Smooth muscle cell (in vitro differentiated cells): ENCODE data around the gene TCP11. TPM values are rescaled to one million over a fixed set of nuclear protein-coding genes. Genes with fewer than 3 reads are reported as not detected.

ENCODE experiments used
- DNase-seq: peaks from one replicate; lab custom pipeline; 2025; ENCODE audit not compliant: unreplicated experiment; lab: John Stamatoyannopoulos, UW
- H2AFZ ChIP-seq: fragments of 200-600 bp; sonication (generic); 2 replicates; pipeline ENCODE4 v1.6.0; 2016; ENCODE audit warnings: antibody characterized with exemption, low read depth, mild to moderate bottlenecking
- H3F3A ChIP-seq: fragments of 200-600 bp; sonication (generic); 2 replicates; pipeline ENCODE4 v1.6.0; 2017; ENCODE audit warnings: antibody characterized with exemption, low read depth
- H3K27ac ChIP-seq: fragments of 200-600 bp; sonication (generic); 2 replicates; pipeline ENCODE4 v1.5.1; 2016; ENCODE audit warnings: low read depth, mild to moderate bottlenecking
- H3K27me3 ChIP-seq: fragments of 200-600 bp; sonication (generic); 2 replicates; pipeline ENCODE4 v1.6.1; 2016; ENCODE audit warnings: low read depth, mild to moderate bottlenecking
- H3K36me3 ChIP-seq: fragments of 200-600 bp; sonication (generic); 2 replicates; pipeline ENCODE4 v1.5.1; 2016; ENCODE audit warnings: low read depth
- H3K4me1 ChIP-seq: fragments of 200-600 bp; sonication (generic); 2 replicates; pipeline ENCODE4 v1.5.1; 2016; ENCODE audit warnings: low read depth
- H3K4me2 ChIP-seq: fragments of 200-600 bp; sonication (generic); 2 replicates; pipeline ENCODE4 v1.6.0; 2016; ENCODE audit warnings: mild to moderate bottlenecking
- H3K4me3 ChIP-seq: fragments of 200-600 bp; sonication (generic); 2 replicates; pipeline ENCODE4 v1.5.1; 2016; ENCODE audit warnings: mild to moderate bottlenecking
- H3K79me2 ChIP-seq: fragments of 200-600 bp; sonication (generic); 2 replicates; pipeline ENCODE4 v1.6.0; 2016; ENCODE audit warnings: low read depth, mild to moderate bottlenecking
- H3K9ac ChIP-seq: fragments of 200-600 bp; sonication (generic); 2 replicates; pipeline ENCODE4 v1.6.0; 2016; ENCODE audit warnings: low read depth
- H3K9me3 ChIP-seq: fragments of 200-600 bp; sonication (generic); replicated peaks from 2 replicates; pipeline ENCODE4 v1.5.1; 2016; ENCODE audit warnings: low read depth
- H4K20me1 ChIP-seq: fragments of 200-600 bp; sonication (generic); 2 replicates; pipeline ENCODE4 v1.6.0; 2016; ENCODE audit warnings: low read depth
- CTCF ChIP-seq: fragments of 200-600 bp; sonication (generic); IDR thresholded peaks from 2 replicates; pipeline ENCODE4 v1.5.1; 2017; ENCODE audit warnings: borderline replicate concordance, mild to moderate bottlenecking, antibody characterized with exemption; ENCODE audit not compliant: insufficient read depth, poor library complexity, severe bottlenecking
- WGBS: methylation state at CpG from one replicate; pipeline ENCODE4 v1.1.7; 2016; ENCODE audit warnings: low lambda C conversion rate; 5-methylcytosine and 5-hydroxymethylcytosine counted together
- polyA plus RNA-seq: library from polyadenylated mRNA; unstranded; fragments of >200 nt; fragmentation: Nextera tagmentation; extraction: Ambion mirVana; gene quantifications from 2 replicates; pipeline ENCODE4 v1.2.1, GENCODE V29; 2016
- total RNA-seq: library from RNA; depleted of rRNA; stranded (reverse); fragments of >200 nt; gene quantifications from 2 replicates; pipeline ENCODE4 v1.2.3, GENCODE V29; 2014

TCP11 gene
- total and polyA plus RNA-seq, 2 experiments from 2014 or later = 0.64 TPM; not detected in 1

DNA sequence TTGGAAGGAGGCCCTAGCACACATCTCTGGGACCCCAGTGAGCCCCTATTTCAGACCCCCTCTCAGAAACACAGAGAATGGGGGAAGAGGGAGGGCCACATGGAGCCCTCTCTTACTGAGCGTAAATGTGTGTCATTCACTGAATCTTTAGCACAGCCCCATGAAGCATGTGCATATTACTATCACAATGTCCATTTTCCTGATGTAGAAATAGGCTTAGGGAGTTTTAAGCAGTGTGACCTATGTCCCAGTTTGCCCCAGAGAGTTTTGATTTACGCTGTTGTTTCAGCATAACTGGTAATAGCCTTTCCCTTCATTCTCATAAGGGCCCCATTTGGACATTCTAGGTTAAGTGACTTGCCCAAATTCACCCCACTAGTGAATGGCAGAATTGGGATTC, 25.0 kb upstream of the TCP11 start:
- Histone ChIP-seq H3K4me2 (no peak overlapping the region), H2AFZ (no peak overlapping the region), H3F3A (no peaks in the 10 kb centered on the region), H3K9ac (no peak overlapping the region), H3K79me2 (no peaks in the 10 kb centered on the region), H3K9me3 (no peaks in the 10 kb centered on the region), H3K27me3 (no peaks in the 10 kb centered on the region), H4K20me1 (no peaks in the 10 kb centered on the region), H3K4me3 (no peak overlapping the region), H3K4me1 (peaks cover 2% of the 10 kb centered on the region), H3K36me3 (no peaks in the 10 kb centered on the region), H3K27ac (no peak overlapping the region)
- no peak for TF ChIP-seq CTCF
- WGBS = 100% methylated on average over 2 of the region's 2 CpGs
- no peak for DNase-seq

DNA sequence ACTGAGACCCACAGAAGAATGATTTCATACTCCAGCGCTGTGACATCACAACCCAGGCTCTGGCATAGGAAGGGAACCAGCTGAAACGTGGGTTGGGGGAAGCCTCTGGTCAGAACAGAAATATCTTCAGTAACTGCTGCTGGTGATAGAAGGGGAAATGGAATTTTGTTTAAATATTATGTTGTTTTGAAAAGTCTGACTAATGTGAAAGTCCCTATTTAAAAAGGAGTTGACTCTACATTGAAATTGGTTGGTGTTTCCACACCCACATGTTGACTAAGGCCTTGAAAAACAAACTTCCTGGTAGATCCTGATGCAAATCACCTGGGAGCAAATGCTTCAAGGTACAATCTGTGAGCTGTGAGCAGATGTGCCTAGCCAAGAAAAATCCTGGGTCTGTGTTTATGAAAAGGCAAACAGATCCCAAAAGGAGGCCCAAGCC, 24.5 kb upstream of the TCP11 start:
- no peak for TF ChIP-seq CTCF
- no peak overlapping the region for H2AFZ ChIP-seq
- WGBS = 81% methylated on average over 2 of the region's 2 CpGs
- H3K27ac ChIP-seq = no peak overlapping the region
- H3K9me3 ChIP-seq = no peaks in the 10 kb centered on the region
- H3K9ac ChIP-seq = no peak overlapping the region
- no peaks in the 10 kb centered on the region for H3K79me2 ChIP-seq
- no peak for DNase-seq
- no peak overlapping the region for H3K4me3 ChIP-seq
- H3K27me3 ChIP-seq = no peaks in the 10 kb centered on the region
- H3F3A ChIP-seq = no peaks in the 10 kb centered on the region
- H3K4me1 ChIP-seq = peaks cover 4% of the 10 kb centered on the region
- H3K4me2 ChIP-seq = no peak overlapping the region
- H4K20me1 ChIP-seq = no peaks in the 10 kb centered on the region
- H3K36me3 ChIP-seq = no peaks in the 10 kb centered on the region

DNA sequence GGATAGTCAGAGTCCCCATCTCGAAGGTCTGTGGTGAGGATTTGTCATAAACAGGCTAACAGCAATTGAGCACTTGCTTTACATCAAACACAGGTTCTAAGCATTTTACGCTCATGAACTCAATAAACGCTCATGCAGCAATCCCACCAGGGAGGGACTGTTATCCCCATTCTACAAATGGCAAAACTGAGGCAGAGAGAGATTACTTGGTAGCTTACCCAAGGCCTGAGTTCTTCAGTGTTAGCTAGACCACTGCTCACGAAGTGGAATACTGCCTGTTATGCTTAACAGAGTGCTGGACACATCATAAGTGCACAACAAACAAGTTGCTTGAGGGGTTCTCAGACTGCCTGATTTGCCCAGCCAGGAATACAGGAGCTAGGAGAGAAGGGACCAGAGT, 23.7 kb upstream of the TCP11 start:
- H3K36me3 ChIP-seq = no peaks in the 10 kb centered on the region
- 94% methylated on average over 4 of the region's 4 CpGs for WGBS
- H3K4me3 ChIP-seq = no peak overlapping the region
- H3K9ac ChIP-seq = no peak overlapping the region
- no peak for TF ChIP-seq CTCF
- H3K27ac ChIP-seq = no peak overlapping the region
- no peaks in the 10 kb centered on the region for H3K79me2 ChIP-seq
- no peaks in the 10 kb centered on the region for H4K20me1 ChIP-seq
- H3K27me3 ChIP-seq = no peaks in the 10 kb centered on the region
- peaks cover 4% of the 10 kb centered on the region for H3K4me1 ChIP-seq
- no peak for DNase-seq
- no peaks in the 10 kb centered on the region for H3F3A ChIP-seq
- H3K4me2 ChIP-seq = no peak overlapping the region
- no peaks in the 10 kb centered on the region for H3K9me3 ChIP-seq
- no peak overlapping the region for H2AFZ ChIP-seq

- Histone ChIP-seq H3K36me3 (no peaks in the 10 kb centered on the region), H3K4me3 (no peak overlapping the region), H3K79me2 (no peaks in the 10 kb centered on the region), H3K9ac (no peak overlapping the region), H3F3A (no peaks in the 10 kb centered on the region), H2AFZ (no peak overlapping the region), H4K20me1 (no peaks in the 10 kb centered on the region), H3K4me2 (no peak overlapping the region), H3K9me3 (no peaks in the 10 kb centered on the region), H3K27me3 (no peaks in the 10 kb centered on the region), H3K4me1 (peaks cover 4% of the 10 kb centered on the region), H3K27ac (no peak overlapping the region)
- no peak for TF ChIP-seq CTCF
- 86% methylated on average over 6 of the region's 6 CpGs for WGBS
- no peak for DNase-seq
Measured at GRCh38 chr6:35164277-35164676, 23.1 kb upstream of the TCP11 start.
